ENCODE data around the gene KRT34. TPM values are rescaled to one million over a fixed set of nuclear protein-coding genes. Genes with fewer than 3 reads are reported as not detected.
"Not testable (repeated sequence)": the region's sequence is repeated elsewhere in the genome, so short reads cannot be mapped to it uniquely, and the experiment has no call there.

Gene KRT34
- not detected for total RNA-seq

DNA sequence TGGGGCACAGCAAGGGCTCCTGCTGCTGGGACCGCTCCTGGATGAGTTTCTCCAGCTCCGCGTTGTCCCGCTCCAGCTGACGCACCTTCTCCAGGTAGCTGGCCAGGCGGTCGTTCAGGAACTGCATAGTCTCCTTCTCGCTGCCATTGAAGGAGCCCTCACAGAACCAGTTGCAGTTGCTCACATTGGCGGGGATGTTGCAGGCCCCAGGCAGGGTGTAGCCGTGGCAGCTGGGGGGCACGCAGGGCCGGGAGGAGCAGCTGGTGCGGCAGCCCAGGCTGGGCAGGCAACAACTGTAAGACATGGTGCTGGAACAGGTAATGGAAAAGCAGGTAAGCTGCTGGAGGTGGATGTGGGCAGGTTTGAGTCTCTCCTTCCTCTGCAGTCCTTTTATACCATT is at the start of gene KRT34:
Gene KRT34, minus strand, starts transcription at position 364 of the 400 bp plus-strand sequence. Its CDS starts 60 bp downstream, at position 304.
- DNase-seq (ENCODE audit: low spot score) = not testable (repeated sequence)

DNA sequence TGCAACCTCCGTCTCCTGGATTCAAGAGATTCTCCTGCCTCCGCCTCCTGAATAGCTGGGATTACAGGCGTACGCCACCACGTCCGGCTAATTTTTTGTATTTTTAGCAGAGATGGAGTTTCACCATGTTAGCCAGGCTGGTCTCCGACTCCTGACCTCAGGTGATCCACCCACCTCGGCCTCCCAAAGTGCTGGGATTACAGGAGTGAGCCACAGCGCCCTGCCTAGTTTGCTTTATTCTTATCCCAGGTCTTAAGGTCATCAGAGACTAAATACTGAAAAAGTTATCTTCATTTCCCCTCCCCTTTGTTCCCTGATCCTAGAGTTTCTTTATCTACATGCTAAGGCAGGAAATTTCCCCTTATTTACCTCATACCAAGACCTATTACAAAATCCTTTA is 48.3 kb upstream of the KRT34 start:
- DNase-seq (ENCODE audit: low spot score) = not testable (repeated sequence)

DNA sequence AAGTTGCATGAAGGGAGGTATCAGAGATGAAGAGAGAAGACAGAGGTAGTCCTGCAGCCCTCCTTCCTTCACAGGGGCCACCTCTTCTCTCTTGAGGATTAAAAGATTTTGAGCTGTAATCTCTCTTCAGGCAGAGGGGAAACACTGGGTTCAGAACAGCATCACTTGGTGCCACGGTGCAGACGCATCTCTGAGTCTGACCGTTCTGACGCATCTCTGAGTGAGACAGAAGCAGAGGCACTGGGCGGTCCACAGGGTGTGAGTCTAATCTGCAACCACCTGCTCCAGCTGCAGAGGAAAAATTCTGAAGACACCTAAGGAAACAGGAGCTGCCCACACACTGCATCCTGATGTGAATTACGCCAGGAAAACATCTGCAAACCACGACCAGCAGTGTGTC is 47.6 kb upstream of the KRT34 start:
- no peak for DNase-seq (ENCODE audit: low spot score)

DNA sequence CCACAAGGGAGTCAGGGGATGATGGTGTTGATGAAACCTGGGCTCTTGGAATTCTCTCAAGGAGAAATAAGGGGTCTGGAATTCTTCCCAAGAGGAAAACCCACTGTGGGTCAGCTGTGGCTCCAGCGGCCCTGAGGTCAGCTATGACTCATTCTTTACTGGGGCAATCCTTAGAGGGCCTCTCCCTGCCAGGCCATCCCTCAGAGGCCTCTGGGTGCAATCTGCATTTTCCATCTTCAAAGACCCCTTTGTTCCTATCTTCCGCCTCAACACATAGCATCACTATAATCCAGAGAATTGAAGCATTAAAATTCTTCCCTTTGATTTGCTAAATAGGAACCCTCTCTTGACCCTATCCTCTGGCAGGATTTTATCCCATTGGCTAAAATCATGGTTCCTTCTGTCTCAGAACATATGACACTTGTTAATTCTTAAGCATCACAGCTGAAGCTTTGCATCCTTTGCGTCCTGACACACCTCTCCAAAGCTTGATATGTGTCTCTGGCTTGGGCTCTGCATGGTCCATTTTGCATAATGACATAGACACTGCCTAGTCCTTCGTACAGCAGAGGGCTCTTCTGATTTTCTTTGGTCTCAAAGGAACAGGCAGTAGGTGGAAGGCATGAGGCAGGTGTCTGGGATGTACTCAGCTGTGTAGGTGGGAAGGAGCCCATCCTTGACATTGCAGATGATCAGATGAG is 46.6 kb upstream of the KRT34 start:
- DNase-seq (ENCODE audit: low spot score) = no peak

DNA sequence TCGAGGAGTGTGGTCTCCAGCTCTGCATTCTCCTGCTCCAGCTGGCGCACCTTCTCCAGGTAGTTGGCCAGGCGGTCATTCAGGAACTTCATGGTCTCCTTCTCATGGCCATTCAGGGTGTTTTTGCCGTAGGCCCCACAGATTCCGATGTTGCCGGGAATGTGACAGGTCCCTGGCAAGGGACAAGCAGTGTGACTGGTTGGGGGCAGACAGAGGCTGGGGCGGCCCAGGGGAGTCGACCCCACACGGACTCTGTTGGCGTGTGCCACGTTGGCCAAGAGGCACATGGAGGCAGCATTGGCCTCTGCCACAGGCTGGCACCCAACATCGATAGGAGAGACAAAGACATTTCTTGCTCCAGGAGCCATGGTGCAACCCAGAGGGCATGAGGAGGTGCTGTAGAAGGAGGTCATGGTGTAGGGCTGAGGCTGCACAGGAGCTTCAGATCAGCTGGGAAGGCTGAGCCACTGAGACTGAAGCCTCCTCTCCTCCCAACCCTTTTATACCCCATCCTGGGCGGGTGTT is 42.1 kb upstream of the KRT34 start, which contains the start of gene KRT37:
Gene KRT37, minus strand, starts transcription at position 475 of the 525 bp plus-strand sequence. Its CDS starts 62 bp downstream, at position 413.
- no peak for DNase-seq (ENCODE audit: low spot score)

DNA sequence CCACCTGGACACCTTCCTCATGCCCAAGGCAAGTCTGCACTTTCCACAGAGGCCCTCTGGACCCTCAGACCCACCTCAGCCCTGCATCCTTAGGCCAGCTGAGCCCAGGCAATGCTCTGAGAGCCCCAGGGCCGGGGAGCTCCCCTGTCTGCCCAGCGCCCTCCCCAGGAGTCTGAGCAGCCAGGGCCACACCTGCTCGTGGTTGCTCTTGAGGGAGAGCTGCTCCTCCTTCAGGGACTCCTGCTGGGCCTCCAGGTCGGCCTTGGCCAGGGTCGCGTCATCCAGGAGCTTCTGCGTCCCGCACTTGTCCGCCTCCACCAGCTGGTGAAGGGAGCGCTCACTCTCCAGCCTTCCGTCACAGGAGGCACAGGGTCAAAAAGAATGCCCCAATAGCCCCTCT is 40.5 kb upstream of the KRT34 start:
- not testable (repeated sequence) for DNase-seq (ENCODE audit: low spot score)

DNA sequence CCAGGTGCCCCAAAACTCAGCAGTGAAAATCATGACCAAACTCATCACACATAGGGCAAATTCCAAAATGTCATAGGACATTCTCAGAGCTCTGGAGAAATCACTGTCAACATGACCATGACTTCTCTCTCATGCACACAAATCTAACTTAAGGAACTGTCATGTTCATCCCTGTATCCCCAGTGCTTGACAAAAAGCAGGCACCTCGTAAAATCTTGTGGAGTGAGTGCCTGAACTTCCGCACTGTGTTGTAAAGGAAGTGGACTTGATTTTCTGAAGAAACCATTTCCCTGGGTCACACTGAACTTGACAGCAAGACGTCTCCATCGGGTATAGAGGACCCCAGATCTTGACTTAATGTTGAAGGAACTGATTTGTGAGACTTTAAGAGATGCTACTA is 39.5 kb upstream of the KRT34 start:
- no peak for DNase-seq (ENCODE audit: low spot score)

DNA sequence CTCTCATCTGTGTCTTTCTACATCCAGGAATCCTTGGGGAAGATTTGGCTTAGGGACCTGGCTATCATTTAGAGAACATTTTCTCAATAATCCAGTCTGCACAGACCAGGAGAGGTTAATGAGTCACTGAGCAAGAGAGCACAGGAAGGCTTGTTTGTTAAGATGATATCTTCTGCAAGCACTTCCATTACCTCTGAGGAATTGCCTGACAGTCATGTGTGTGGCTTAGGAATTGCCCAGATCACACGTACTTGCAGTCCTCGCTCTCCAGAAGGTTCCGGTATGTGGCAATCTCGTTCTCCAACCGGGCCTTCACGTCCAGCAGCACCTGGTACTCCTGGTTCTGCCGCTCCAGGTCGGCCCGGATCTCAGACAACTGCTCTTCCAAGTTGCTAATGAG is 39.0 kb upstream of the KRT34 start:
- no peak for DNase-seq (ENCODE audit: low spot score)

DNA sequence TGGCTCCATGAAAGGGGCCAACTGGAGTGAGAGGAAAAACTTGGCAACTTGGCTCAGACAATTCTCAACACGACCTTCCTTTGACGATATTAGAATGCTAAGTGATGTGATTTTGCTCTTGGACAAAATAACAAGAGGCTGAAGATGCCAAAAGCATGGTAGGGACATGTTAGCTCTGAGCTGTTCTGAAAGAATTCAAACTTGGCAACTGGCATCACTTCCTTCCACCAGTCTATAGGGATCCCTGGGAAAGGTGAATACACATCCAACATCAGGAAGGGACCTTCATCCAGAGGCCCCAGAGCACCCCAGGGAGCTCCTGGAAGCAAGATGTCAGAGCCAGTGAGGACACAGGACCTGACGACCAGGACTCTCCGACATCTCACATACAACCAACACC is 38.0 kb upstream of the KRT34 start:
- DNase-seq (ENCODE audit: low spot score) = no peak

DNA sequence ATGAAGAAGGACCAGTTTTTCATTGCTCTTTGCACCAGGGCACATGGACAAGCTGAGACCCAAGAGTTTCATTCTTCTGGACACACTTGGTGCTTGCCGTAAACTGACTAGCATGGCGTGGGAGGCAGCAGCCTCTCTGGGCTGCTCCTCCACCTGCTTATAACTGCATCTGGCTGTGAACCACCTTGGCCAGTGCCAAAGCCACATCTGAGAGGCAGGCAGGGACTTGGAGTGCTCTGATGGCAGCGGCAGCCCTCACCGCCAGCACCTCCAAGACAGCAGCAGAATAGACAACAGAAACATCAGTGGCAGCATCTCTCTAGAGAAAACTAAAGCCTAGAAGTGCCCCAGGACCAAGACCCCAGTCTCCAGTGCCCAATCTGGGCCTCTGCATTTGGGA is 37.6 kb upstream of the KRT34 start:
- no peak for DNase-seq (ENCODE audit: low spot score)

DNA sequence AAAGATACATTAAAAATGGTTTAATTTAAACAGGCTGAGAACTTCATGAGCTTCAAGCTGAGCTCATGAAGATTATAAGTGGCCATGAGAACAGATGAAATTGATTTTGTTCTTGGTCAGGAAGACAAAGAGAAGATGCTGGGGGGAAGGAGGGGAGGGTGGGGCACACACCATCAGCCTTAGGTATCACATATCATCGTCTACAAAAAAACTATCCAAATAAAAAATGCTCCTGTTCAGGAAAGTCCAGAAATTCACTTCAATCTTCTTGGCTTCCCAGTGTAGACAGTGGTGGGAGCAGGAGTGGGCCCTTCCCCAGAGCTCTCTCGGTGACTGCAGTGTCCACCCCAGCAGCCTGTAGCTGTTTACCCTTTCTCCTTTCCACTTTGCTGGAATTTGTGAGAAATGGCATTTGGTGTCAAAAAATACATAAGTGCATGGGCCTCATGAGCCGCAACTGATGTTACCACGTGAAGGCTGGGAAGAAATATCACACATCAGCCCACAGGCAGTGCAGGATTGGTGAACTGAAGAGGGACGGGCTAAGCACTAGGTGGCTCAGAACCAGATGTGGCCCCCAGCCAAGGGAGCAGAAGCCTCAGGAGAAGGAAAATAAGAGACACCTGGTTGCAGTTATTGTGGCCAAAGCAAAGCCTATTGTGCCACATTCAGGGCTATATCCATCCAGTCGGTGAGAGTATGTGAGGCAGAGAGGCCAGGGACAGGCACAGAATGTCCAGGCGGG is 36.2 kb upstream of the KRT34 start:
- DNase-seq (ENCODE audit: low spot score) = no peak

DNA sequence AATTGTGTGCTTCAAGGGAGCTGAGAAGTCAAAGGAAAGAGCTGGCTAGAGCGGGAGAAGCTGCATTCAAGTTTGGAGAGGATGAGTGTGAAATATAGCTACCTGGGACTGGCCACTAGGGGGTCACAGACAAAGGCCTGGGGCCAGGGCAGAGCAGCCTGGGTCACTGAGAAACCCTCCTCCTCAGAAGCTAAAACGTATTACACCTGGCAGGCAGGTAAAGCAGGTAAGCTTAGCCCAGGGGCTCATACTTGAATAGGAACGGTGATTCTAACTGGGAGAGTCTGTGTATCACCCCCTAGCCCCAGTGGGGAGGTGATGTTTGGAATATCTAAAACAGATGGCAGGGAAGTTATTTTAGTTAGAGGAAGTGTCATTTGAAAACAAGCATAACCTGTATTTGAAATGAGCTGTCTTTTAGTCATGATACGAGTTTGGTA is 35.5 kb upstream of the KRT34 start:
- DNase-seq (ENCODE audit: low spot score) = no peak

DNA sequence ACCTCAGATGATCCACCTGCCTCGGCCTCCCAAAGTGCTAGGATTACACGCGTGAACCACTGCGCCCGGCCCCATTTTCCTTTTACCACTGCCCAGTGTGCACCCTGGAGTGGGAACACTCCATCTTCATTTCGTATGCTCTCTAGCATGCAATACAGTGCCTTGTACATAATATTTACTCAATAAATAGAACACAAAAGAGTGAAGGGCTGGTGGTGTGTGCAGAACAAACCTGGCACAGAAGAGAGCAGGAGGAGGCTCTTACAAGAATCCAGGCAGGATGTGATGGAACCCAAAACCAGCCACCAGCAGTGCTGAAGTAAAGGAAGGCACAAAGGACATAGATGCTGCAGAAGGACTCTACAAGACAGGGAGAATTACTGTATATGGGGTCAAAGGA is 35.0 kb upstream of the KRT34 start:
- no peak for DNase-seq (ENCODE audit: low spot score)

DNA sequence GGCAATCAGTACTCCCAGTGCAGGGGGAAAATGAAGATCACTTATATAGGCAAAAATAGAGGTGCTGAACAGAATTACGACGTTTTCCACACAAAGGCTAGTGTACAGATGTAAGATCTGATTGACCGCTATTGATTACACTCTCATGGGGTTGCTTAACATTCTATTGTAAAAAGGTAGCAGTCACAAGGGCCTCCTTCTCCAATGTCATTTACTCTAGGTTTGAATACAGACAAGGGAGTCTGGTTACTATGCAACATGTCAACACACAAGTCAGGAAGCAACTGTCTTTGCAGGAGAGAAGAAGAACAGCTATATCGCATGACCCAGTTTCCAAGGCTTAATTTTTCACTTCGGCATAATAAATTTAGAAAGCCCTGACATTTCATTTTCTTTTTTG is 34.4 kb upstream of the KRT34 start:
- DNase-seq (ENCODE audit: low spot score) = no peak

DNA sequence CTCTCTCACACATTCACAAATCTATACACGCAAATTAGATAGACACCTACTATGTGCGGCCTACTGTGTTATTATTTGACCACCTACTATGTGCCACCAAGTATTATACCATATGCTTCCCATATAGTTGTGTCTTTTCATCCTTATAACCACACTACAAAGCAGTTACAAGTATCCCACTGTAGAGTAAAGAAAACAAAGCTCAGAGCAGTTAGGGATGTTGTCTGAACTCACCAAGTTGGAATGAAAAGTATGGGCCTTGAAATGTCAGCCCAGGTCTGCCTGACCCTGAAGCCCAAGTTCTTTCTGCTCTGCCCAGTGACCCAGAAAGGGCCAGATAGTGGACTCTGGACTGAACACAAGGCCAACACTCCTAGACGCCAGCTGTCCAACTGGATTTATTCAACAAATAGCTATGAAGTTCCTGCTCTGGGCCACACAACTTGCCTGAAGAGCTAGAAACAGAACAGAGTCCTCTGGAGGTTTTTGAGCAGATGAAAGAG is 33.8 kb upstream of the KRT34 start:
- DNase-seq (ENCODE audit: low spot score) = peak; percentile 58

DNA sequence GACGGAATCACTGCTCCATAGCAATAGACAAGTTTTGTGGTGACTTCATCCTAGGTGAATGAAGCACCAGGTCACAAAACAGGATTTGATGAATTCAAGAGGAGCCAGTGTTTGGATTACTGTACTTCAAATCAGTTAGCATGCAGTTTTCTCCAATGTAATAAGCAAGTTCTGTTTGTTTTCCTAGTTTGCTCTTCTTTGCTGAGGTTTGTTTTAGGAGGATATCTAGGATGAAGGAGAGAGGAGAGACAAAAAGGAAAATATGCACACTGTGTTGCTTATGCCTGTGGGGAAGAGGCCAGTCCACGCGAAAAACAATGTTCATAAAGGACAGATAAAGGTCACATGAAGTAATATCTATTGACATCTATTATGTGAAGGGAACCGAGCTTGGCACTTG is 33.3 kb upstream of the KRT34 start:
- no peak for DNase-seq (ENCODE audit: low spot score)

DNA sequence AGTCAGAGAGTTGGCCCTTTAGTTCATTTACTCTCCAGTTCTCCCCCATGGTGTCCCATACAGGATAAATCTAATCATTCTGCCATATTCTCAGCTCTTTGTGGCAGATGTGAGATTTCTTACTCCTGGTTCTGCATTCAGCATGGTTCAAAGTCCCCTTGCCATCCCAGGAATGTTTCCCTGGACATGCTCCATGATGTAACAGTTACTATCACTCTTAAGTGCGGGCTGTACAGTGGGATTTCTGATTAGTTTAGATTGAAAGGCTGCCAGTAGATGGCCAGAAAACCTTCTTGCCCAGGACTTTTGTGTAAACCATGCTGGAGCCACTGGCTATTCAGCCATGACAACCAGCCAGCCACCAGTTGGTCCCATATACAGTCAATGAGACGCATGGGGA is 31.9 kb upstream of the KRT34 start:
- no peak for DNase-seq (ENCODE audit: low spot score)

DNA sequence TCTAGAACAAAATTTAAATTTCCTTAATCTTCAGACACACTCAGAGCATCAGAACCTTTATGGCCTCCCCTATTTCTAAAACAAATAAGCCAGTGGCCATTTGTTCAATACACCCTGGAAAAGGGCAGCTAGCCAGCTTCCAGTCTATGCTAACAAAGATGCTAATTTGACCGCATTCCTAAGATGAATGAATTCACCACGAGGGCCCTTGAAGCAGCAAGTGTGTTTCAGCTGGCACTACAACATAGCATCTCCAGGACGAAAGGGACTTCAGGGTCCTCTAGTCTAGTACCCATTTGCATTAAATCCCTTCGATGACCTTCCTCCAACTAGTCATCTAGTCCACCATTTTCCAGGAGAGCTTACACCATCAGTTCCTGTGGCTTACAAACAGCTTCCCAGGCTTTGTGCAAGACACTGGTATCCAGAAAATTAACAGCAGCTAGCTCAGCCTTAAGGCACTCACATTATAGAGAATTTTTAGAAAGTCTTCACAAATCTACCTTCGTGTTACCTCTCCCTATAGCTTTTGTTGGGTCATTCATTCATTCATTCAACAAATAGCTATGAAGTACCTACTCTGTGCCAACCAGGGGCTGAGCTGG is 31.3 kb upstream of the KRT34 start:
- DNase-seq (ENCODE audit: low spot score) = no peak

DNA sequence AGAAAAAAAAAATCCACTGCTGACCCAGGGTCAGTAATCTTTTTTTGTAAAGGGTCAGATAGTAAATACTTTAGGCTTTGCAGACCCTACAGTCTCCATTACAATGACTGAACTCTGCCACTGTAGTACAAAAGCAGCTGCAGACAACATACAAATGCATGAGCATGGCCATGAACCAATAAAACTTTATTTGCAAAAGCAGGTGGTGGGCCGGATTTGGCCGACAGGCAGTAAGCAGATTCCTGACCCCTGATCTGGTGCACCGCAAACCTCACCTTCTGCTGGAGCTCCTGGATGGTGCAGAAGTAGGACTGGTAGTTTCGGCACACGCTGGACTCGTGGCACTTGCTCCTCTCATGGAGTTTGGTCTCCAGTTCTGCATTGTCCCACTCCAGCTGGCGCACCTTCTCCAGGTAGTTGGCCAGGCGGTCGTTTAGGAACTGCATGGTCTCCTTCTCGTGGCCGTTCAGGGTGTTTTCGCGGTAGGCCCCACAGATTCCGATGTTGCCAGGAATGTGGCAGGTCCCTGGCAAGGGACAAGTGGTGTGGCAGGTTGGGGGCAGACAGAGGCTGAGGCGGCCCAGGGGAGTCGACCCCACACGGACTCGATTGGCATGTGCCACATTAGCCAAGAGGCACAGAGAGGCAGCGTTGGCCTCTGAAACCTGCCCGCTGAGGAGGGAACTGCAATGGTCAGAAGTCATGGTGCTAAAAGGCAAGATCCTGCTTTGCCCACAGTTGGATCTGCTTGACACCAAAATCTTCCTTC is 29.1 kb upstream of the KRT34 start:
- DNase-seq (ENCODE audit: low spot score) = no peak

DNA sequence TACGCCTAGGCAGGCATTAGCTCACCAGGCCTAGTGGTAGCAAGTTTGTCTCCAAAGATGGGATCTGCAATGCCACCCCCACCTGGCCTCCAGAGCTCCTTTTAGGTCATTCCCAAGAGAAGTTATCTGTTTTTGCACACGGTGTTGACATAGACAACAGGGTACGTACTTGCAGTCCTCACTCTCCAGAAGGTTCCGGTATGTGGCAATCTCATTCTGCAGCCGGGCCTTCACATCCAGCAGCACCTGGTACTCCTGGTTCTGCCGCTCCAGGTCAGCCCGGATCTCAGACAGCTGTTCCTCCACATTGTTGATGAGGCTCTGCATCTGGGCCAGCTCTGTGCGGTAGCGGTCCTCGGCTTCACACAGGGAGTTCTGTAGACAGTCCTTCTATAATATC is 25.1 kb upstream of the KRT34 start:
- no peak for DNase-seq (ENCODE audit: low spot score)

DNA sequence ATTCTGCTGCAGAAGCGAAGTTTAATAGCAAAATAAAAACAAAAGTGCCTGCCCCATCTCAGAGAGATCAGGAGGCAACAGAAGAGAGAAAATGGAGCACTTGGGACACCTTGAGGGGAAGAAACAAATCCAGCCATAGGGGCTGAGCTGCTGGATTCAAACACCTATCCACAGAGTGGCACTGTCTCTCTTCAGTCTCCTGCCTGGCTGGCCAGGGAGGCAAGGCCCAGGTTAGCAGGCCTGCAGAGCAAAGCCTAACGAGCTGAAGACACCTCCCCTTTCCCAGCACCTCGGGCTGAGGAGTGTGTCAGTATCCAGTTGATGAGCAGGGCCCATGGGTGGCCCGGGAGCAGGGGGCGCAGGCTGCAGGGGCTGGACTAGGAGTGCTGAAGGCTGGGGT is 24.1 kb upstream of the KRT34 start:
- no peak for DNase-seq (ENCODE audit: low spot score)
